ENCODE measurements around the gene KCNQ1. TPM values are rescaled to one million over a fixed set of nuclear protein-coding genes. Genes with fewer than 3 reads are reported as not detected.

Gene KCNQ1
- polyA plus RNA-seq, 1 of the 3 experiments (the other 2 are of a cell fraction): 0.05 TPM

GRCh38 chr11:2641623-2642022, 196.8 kb downstream of the KCNQ1 start:
- TF ChIP-seq GATA2 (CRISPR knock-in tag; IDR thresholded peaks at IDR 0.05): no peak
- TF ChIP-seq, protein P1, sequence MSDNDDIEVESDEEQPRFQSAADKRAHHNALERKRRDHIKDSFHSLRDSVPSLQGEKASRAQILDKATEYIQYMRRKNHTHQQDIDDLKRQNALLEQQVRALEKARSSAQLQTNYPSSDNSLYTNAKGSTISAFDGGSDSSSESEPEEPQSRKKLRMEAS (IDR thresholded peaks at IDR 0.05; ENCODE audit: low read depth): no peak
- TF ChIP-seq, protein P2, sequence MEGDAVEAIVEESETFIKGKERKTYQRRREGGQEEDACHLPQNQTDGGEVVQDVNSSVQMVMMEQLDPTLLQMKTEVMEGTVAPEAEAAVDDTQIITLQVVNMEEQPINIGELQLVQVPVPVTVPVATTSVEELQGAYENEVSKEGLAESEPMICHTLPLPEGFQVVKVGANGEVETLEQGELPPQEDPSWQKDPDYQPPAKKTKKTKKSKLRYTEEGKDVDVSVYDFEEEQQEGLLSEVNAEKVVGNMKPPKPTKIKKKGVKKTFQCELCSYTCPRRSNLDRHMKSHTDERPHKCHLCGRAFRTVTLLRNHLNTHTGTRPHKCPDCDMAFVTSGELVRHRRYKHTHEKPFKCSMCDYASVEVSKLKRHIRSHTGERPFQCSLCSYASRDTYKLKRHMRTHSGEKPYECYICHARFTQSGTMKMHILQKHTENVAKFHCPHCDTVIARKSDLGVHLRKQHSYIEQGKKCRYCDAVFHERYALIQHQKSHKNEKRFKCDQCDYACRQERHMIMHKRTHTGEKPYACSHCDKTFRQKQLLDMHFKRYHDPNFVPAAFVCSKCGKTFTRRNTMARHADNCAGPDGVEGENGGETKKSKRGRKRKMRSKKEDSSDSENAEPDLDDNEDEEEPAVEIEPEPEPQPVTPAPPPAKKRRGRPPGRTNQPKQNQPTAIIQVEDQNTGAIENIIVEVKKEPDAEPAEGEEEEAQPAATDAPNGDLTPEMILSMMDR (IDR thresholded peaks at IDR 0.05): no peak
- no peak for TF ChIP-seq MEF2A (IDR thresholded peaks at IDR 0.05; ENCODE audit: borderline replicate concordance, low read depth)
- no peak for TF ChIP-seq USF1 (IDR thresholded peaks at IDR 0.05; ENCODE audit: borderline replicate concordance, low read depth)
- TF ChIP-seq MXI1 (IDR thresholded peaks at IDR 0.05; ENCODE audit: low read depth, low read length): no peak
- no peak for TF ChIP-seq FOSL2 (IDR thresholded peaks at IDR 0.05; ENCODE audit: borderline replicate concordance, low read depth)
- no peak for TF ChIP-seq RAD21 (IDR thresholded peaks at IDR 0.05; ENCODE audit: low read length)
- no peak for TF ChIP-seq SIN3A (IDR thresholded peaks at IDR 0.05; ENCODE audit: borderline replicate concordance, low read depth, low read length)
- TF ChIP-seq FOXM1 (IDR thresholded peaks at IDR 0.05; ENCODE audit: low read depth): no peak
- TF ChIP-seq TEAD4 (IDR thresholded peaks at IDR 0.05; ENCODE audit: borderline replicate concordance, insufficient read depth): no peak
- TF ChIP-seq TAF1 (IDR thresholded peaks at IDR 0.05; ENCODE audit: borderline replicate concordance, low read depth, low read length): no peak
- H3K36me3 ChIP-seq (replicated peaks in 1 of 2; ENCODE audit: control insufficient read depth in 1 of 2, insufficient read depth in 2 of 2, low read length in 1 of 2): no peaks in the 10 kb centered on the region
- peaks cover 30% of the 10 kb centered on the region; the same call in 1 of the 2 replicates for H3K9me3 ChIP-seq
- no peak overlapping the region for H3K9ac ChIP-seq
- H3K4me1 ChIP-seq (ENCODE audit: control insufficient read depth in 1 of 2, insufficient read depth in 2 of 2, low read depth in 1 of 2, low read length in 1 of 2): no peaks in the 10 kb centered on the region
- H2AFZ ChIP-seq (ENCODE audit: low read depth): no peak overlapping the region
- no peak overlapping the region for H3K4me3 ChIP-seq (ENCODE audit: low read depth in 2 of 2, low read length in 1 of 2)
- no peaks in the 10 kb centered on the region for H3K79me2 ChIP-seq (ENCODE audit: insufficient read depth)
- no peak for DNase-seq
- H3K9me2 ChIP-seq: no peaks in the 10 kb centered on the region
- CTCF ChIA-PET: no interaction called here
- WGBS (ENCODE audit: low lambda C conversion rate): 40% methylated on average over 1 of the region's 1 CpG
- H3K27ac ChIP-seq (ENCODE audit: low read depth in 2 of 2, low read length in 1 of 2): no peak overlapping the region
- no peaks in the 10 kb centered on the region for H4K20me1 ChIP-seq (ENCODE audit: insufficient read depth)
- no peak overlapping the region for H3K4me2 ChIP-seq
- no peaks in the 10 kb centered on the region for H3K27me3 ChIP-seq (ENCODE audit: insufficient read depth)
- POLR2A ChIA-PET: no interaction called here
- H3F3A ChIP-seq (replicated peaks; ENCODE audit: insufficient read depth): no peaks in the 10 kb centered on the region

DNA sequence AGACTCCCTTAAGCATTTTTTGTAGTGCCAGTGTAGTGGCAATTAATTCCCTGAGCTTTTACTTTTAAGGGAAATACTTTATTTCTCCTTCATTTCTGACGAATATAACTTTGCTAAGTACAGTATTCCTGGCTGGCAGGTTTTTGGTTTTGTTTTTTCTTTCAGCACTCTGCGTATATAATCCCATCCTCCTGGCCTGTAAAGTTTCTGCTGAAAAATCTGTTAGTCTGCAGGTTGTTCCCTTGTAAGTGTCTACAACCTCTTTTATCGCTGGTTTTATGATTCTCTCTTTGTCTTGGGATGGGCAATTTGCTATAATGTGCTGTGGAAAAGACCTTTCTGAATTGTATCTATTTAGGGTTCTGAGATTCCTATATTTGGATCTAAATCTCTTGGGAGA, 198.9 kb downstream of the KCNQ1 start:
- H3K4me1 ChIP-seq (ENCODE audit: control insufficient read depth in 1 of 2, insufficient read depth in 2 of 2, low read depth in 1 of 2, low read length in 1 of 2): no peaks in the 10 kb centered on the region
- CTCF ChIA-PET: interaction anchor here (1.0 kb wide), 1 partner anchor 244 kb away, joined by 3 read pairs; no protein-coding TSS in a partner anchor
- TF ChIP-seq FOSL2 (IDR thresholded peaks at IDR 0.05; ENCODE audit: borderline replicate concordance, low read depth): no peak
- no peak for TF ChIP-seq NRF1 (IDR thresholded peaks at IDR 0.05; ENCODE audit: low read depth, low read length)
- no peak for TF ChIP-seq JUND (IDR thresholded peaks at IDR 0.05)
- TF ChIP-seq, protein P3, sequence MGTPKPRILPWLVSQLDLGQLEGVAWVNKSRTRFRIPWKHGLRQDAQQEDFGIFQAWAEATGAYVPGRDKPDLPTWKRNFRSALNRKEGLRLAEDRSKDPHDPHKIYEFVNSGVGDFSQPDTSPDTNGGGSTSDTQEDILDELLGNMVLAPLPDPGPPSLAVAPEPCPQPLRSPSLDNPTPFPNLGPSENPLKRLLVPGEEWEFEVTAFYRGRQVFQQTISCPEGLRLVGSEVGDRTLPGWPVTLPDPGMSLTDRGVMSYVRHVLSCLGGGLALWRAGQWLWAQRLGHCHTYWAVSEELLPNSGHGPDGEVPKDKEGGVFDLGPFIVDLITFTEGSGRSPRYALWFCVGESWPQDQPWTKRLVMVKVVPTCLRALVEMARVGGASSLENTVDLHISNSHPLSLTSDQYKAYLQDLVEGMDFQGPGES (IDR thresholded peaks at IDR 0.05; ENCODE audit: low read depth, low read length): no peak
- TF ChIP-seq TEAD4 (IDR thresholded peaks at IDR 0.05; ENCODE audit: borderline replicate concordance, insufficient read depth): no peak
- TF ChIP-seq TCF12 (IDR thresholded peaks at IDR 0.05): no peak
- no peak for TF ChIP-seq MEF2A (IDR thresholded peaks at IDR 0.05; ENCODE audit: borderline replicate concordance, low read depth)
- no peak for TF ChIP-seq RFX5 (IDR thresholded peaks at IDR 0.05; ENCODE audit: low read length)
- TF ChIP-seq, protein P2 (IDR thresholded peaks at IDR 0.05): no peak
- TF ChIP-seq USF1 (IDR thresholded peaks at IDR 0.05; ENCODE audit: borderline replicate concordance, low read depth): no peak
- TF ChIP-seq, protein P4, sequence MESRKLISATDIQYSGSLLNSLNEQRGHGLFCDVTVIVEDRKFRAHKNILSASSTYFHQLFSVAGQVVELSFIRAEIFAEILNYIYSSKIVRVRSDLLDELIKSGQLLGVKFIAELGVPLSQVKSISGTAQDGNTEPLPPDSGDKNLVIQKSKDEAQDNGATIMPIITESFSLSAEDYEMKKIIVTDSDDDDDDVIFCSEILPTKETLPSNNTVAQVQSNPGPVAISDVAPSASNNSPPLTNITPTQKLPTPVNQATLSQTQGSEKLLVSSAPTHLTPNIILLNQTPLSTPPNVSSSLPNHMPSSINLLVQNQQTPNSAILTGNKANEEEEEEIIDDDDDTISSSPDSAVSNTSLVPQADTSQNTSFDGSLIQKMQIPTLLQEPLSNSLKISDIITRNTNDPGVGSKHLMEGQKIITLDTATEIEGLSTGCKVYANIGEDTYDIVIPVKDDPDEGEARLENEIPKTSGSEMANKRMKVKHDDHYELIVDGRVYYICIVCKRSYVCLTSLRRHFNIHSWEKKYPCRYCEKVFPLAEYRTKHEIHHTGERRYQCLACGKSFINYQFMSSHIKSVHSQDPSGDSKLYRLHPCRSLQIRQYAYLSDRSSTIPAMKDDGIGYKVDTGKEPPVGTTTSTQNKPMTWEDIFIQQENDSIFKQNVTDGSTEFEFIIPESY (IDR thresholded peaks at IDR 0.05; ENCODE audit: borderline replicate concordance, low read depth): no peak

More for the DNA sequence above, 198.9 kb downstream of the KCNQ1 start:
- Histone ChIP-seq H3K4me2 (no peak overlapping the region), H3K4me3 (ENCODE audit: low read depth in 2 of 2, low read length in 1 of 2) (no peak overlapping the region), H2AFZ (ENCODE audit: low read depth) (no peak overlapping the region), H3K9me3 (peaks cover 37% of the 10 kb centered on the region; the same call in 1 of the 2 replicates), H3K9ac (no peak overlapping the region), H3F3A (replicated peaks; ENCODE audit: insufficient read depth) (no peaks in the 10 kb centered on the region), H3K9me2 (no peaks in the 10 kb centered on the region), H3K79me2 (ENCODE audit: insufficient read depth) (no peaks in the 10 kb centered on the region), H3K36me3 (replicated peaks in 1 of 2; ENCODE audit: control insufficient read depth in 1 of 2, insufficient read depth in 2 of 2, low read length in 1 of 2) (no peaks in the 10 kb centered on the region), H4K20me1 (ENCODE audit: insufficient read depth) (no peaks in the 10 kb centered on the region), H3K27me3 (ENCODE audit: insufficient read depth) (no peaks in the 10 kb centered on the region), H3K27ac (ENCODE audit: low read depth in 2 of 2, low read length in 1 of 2) (no peak overlapping the region)
- 45% methylated on average over 3 of the region's 3 CpGs for WGBS (ENCODE audit: low lambda C conversion rate)
- DNase-seq: no peak
- POLR2A ChIA-PET: no interaction called here

All from SK-N-SH (cell line).